ENCODE measurements around the gene CYBC1. TPM values are rescaled to one million over a fixed set of nuclear protein-coding genes. Genes with fewer than 3 reads are reported as not detected.

The CYBC1 gene
- total and polyA plus RNA-seq, 9 of the 15 experiments (the other 6 are each of a cell fraction or from before 2014, with no cell fraction given): 1.3 to 71.8 (median 49.9) TPM

DNA sequence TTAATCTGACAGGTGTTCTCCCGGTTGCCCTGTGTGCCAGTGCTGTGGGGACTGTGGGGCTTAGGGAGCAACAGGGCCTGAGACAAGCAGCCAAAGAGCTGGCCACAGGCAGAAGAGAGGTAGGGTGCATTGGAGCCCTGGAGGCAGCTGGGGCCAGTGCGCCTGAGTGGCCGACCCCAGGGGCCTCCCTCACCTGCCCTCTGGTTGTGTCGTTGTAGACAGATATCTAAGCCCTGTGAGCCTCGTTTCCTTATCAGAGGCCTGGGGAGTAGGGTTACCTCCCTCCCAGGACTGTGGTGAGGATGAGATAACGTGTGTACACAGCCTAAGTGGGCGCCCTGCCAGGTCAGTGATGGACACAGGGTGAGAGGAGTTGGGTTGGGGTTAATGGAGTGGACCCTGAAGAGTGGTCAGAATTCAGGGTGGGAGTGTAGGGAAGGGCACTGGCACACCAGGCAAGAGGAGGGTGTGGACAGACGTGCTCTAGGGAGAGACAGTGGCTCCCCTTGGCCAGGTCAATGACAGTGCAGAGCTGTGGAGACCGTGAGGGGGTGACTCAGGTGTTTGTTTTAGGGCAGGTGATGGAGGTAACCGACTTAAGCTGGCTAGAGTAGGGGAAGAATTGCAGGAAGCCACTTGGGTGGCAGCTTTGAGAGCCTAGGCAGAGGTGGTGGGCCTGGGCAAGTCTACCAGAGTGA, 11.4 kb upstream of the CYBC1 start (continued):
- TF ChIP-seq, protein P1, sequence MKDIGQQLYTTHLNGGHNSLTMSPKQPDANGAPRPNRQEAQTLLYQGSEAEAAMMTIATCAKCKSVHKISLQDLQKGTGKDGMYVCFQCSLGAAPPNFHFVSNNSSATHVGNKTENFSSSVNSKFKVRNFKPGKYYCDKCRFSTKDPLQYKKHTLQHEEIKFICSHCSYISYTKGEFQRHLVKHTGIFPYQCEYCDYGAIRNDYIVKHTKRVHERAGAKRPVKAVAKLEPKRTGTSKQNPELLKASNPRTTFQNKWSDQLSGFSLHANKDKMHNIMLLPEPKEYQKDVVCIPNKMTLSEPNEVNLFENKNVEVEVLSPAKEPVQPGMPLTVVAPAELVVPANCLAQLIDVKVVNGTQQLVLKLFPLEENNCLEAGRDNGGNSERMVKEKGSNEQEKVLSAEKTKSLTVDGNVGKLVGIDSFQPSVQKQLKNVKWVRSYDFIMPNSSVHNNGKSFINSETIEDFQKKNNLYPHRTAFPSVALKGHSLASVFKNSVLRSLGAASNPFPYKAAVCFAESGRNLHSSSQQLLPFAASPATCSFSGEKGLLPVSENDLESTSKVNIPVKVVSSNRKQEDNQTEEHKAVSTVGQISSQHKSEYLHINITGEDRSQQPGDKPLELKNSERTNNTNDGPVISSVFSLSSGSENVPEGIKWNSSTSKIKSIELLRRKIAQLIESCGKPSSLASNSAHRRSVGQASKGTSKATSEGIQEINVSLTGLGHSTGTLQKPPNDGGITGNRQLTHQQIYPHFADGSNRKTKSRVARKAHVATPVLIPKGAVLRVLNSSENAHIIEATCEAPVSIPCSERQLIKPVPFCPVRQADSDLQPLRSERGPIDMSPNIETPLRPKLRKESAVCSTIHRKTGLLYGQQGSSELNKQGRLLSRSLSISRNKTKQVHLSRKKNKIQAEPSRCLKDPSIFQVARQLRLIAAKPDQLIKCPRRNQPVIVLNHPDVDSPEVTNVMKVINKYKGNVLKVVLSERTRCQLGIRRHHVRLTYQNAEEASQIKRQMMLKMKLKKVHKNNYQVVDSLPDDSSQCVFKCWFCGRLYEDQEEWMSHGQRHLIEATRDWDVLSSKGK (CRISPR knock-in tag; IDR thresholded peaks at IDR 0.05): no peak
- TF ChIP-seq, protein P2, sequence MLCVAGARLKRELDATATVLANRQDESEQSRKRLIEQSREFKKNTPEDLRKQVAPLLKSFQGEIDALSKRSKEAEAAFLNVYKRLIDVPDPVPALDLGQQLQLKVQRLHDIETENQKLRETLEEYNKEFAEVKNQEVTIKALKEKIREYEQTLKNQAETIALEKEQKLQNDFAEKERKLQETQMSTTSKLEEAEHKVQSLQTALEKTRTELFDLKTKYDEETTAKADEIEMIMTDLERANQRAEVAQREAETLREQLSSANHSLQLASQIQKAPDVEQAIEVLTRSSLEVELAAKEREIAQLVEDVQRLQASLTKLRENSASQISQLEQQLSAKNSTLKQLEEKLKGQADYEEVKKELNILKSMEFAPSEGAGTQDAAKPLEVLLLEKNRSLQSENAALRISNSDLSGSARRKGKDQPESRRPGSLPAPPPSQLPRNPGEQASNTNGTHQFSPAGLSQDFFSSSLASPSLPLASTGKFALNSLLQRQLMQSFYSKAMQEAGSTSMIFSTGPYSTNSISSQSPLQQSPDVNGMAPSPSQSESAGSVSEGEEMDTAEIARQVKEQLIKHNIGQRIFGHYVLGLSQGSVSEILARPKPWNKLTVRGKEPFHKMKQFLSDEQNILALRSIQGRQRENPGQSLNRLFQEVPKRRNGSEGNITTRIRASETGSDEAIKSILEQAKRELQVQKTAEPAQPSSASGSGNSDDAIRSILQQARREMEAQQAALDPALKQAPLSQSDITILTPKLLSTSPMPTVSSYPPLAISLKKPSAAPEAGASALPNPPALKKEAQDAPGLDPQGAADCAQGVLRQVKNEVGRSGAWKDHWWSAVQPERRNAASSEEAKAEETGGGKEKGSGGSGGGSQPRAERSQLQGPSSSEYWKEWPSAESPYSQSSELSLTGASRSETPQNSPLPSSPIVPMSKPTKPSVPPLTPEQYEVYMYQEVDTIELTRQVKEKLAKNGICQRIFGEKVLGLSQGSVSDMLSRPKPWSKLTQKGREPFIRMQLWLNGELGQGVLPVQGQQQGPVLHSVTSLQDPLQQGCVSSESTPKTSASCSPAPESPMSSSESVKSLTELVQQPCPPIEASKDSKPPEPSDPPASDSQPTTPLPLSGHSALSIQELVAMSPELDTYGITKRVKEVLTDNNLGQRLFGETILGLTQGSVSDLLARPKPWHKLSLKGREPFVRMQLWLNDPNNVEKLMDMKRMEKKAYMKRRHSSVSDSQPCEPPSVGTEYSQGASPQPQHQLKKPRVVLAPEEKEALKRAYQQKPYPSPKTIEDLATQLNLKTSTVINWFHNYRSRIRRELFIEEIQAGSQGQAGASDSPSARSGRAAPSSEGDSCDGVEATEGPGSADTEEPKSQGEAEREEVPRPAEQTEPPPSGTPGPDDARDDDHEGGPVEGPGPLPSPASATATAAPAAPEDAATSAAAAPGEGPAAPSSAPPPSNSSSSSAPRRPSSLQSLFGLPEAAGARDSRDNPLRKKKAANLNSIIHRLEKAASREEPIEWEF (CRISPR knock-in tag; IDR thresholded peaks at IDR 0.05): peak; percentile 70; the same call in 1 of the 2 replicates
- TF ChIP-seq DIDO1 (tag; IDR thresholded peaks at IDR 0.05; ENCODE audit: low read depth) (no peak), U2AF1 (optimal IDR thresholded peaks at IDR 0.05; ENCODE audit: low read depth, low read length) (no peak), RBM25 (IDR thresholded peaks at IDR 0.05; ENCODE audit: low read depth, low read length, severe bottlenecking) (no peak), POLR2A (conservative IDR thresholded peaks at IDR 0.05) (peak; percentile 40; the same call in 1 of the 2 replicates), ZNF239 (CRISPR knock-in tag; IDR thresholded peaks at IDR 0.05) (no peak), XRCC4 (IDR thresholded peaks at IDR 0.05; ENCODE audit: extremely low read depth, insufficient read depth, insufficient read length) (no peak), ZNF445 (CRISPR knock-in tag; IDR thresholded peaks at IDR 0.05; ENCODE audit: low read depth) (no peak), ZNF347 (CRISPR knock-in tag; IDR thresholded peaks at IDR 0.05; ENCODE audit: low read depth) (no peak), ZBTB1 (CRISPR knock-in tag; IDR thresholded peaks at IDR 0.05; ENCODE audit: borderline replicate concordance, low read depth) (no peak), ZNF146 (CRISPR knock-in tag; IDR thresholded peaks at IDR 0.05; ENCODE audit: unreplicated experiment) (no peak)
- TF ChIP-seq, protein P3, sequence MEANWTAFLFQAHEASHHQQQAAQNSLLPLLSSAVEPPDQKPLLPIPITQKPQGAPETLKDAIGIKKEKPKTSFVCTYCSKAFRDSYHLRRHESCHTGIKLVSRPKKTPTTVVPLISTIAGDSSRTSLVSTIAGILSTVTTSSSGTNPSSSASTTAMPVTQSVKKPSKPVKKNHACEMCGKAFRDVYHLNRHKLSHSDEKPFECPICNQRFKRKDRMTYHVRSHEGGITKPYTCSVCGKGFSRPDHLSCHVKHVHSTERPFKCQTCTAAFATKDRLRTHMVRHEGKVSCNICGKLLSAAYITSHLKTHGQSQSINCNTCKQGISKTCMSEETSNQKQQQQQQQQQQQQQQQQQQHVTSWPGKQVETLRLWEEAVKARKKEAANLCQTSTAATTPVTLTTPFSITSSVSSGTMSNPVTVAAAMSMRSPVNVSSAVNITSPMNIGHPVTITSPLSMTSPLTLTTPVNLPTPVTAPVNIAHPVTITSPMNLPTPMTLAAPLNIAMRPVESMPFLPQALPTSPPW (CRISPR knock-in tag; IDR thresholded peaks at IDR 0.05): peak; percentile 84
- TF ChIP-seq, protein P4, sequence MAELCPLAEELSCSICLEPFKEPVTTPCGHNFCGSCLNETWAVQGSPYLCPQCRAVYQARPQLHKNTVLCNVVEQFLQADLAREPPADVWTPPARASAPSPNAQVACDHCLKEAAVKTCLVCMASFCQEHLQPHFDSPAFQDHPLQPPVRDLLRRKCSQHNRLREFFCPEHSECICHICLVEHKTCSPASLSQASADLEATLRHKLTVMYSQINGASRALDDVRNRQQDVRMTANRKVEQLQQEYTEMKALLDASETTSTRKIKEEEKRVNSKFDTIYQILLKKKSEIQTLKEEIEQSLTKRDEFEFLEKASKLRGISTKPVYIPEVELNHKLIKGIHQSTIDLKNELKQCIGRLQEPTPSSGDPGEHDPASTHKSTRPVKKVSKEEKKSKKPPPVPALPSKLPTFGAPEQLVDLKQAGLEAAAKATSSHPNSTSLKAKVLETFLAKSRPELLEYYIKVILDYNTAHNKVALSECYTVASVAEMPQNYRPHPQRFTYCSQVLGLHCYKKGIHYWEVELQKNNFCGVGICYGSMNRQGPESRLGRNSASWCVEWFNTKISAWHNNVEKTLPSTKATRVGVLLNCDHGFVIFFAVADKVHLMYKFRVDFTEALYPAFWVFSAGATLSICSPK (IDR thresholded peaks at IDR 0.05; ENCODE audit: borderline replicate concordance): no peak

Measured in K562 (cell line).